PC-3 (cell line): ENCODE data around the gene SETDB1. TPM values are rescaled to one million over a fixed set of nuclear protein-coding genes. Genes with fewer than 3 reads are reported as not detected.
A peak's percentile ranks its signal among the peaks of the same experiment; 100 is the strongest.

ENCODE experiments used
- ATAC-seq: fragments of 200-7000 bp; cut with Tn5 transposase; 2 replicates; pipeline ENCODE4 v1.9.1; 2020; ENCODE audit warnings: mild to moderate bottlenecking, moderate library complexity
- BruUV-seq: library from RNA; stranded (reverse); fragments of 400-500 nt; replicated peaks from 2 replicates; lab custom pipeline; 2021; lab: Mats Ljungman, UMichigan
- CTCF ChIA-PET: fragments of 300-600 bp; sonication (Branson Sonifier 250); formaldehyde crosslinking; loops from one replicate; lab custom pipeline; 2022; ENCODE audit warnings: antibody characterized with exemption; lab: Charles Lee
- POLR2A ChIA-PET: fragments of 300-600 bp; sonication (Branson Sonifier 250); formaldehyde crosslinking; loops from one replicate; lab custom pipeline; 2022; ENCODE audit warnings: antibody characterized with exemption; ENCODE audit not compliant: unreplicated experiment; lab: Charles Lee
- DNase-seq: peaks from one replicate; pipeline ENCODE4 v3.0.0-alpha.2; 2015
- H2AFZ ChIP-seq: fragments of 300-600 bp; sonication (generic); 2 replicates; pipeline ENCODE4 v1.6.0; 2016; ENCODE audit warnings: antibody characterized with exemption, low read length
- H3F3A ChIP-seq: fragments of 300-600 bp; sonication (generic); one replicate; pipeline ENCODE4 v1.6.0; 2017; ENCODE audit warnings: antibody characterized with exemption, low read length, control low read depth, mild to moderate bottlenecking; ENCODE audit not compliant: unreplicated experiment
- H3K27ac ChIP-seq: fragments of 300-600 bp; sonication (generic); 2 replicates; pipeline ENCODE4 v1.5.1; 2016; ENCODE audit warnings: mild to moderate bottlenecking, low read length
- H3K27me3 ChIP-seq: fragments of 300-600 bp; sonication (generic); 2 replicates; pipeline ENCODE4 v1.6.1; 2016; ENCODE audit warnings: low read length, mixed read lengths
- H3K36me3 ChIP-seq: fragments of 300-600 bp; sonication (generic); 2 replicates; pipeline ENCODE4 v1.6.1; 2016; ENCODE audit warnings: low read depth, mixed run types, low read length, mixed read lengths
- H3K4me1 ChIP-seq: fragments of 300-600 bp; sonication (generic); 2 replicates; pipeline ENCODE4 v1.5.1; 2016; ENCODE audit warnings: low read length; ENCODE audit not compliant: insufficient read depth
- H3K4me2 ChIP-seq: fragments of 300-600 bp; sonication (generic); 2 replicates; pipeline ENCODE4 v1.6.0; 2016; ENCODE audit warnings: low read length
- H3K4me3 ChIP-seq: fragments of 300-600 bp; sonication (generic); 2 replicates; pipeline ENCODE4 v1.5.1; 2016; ENCODE audit warnings: mild to moderate bottlenecking, low read length, mixed read lengths
- H3K79me2 ChIP-seq: fragments of 300-600 bp; sonication (generic); 2 replicates; pipeline ENCODE4 v1.6.1; 2017; ENCODE audit warnings: low read length, mixed read lengths
- H3K9ac ChIP-seq: fragments of 300-600 bp; sonication (generic); 2 replicates; pipeline ENCODE4 v1.6.0; 2016; ENCODE audit warnings: mild to moderate bottlenecking, low read length
- H3K9me2 ChIP-seq: fragments of 300-600 bp; sonication (generic); replicated peaks from 2 replicates; pipeline ENCODE4 v1.6.1; 2016; ENCODE audit warnings: mixed run types, low read length, mixed read lengths
- H3K9me3 ChIP-seq: fragments of 300-600 bp; sonication (generic); 2 replicates; pipeline ENCODE4 v1.6.1; 2016; ENCODE audit warnings: low read length, mixed read lengths
- H4K20me1 ChIP-seq: fragments of 300-600 bp; sonication (generic); 2 replicates; pipeline ENCODE4 v1.6.1; 2016; ENCODE audit warnings: low read length, mixed read lengths
- CTCF ChIP-seq: fragments of 300-600 bp; sonication (generic); conservative IDR thresholded peaks from 2 replicates; pipeline ENCODE4 v1.5.1; 2017; ENCODE audit warnings: antibody characterized with exemption, low read depth, mild to moderate bottlenecking, low read length
- EZH2 ChIP-seq: fragments of 300-600 bp; sonication (generic); IDR thresholded peaks from one replicate; pipeline ENCODE4 v1.6.1; 2017; ENCODE audit warnings: antibody characterized with exemption, mild to moderate bottlenecking, low read length; ENCODE audit not compliant: unreplicated experiment
- EZH2phosphoT487 ChIP-seq: fragments of 300-600 bp; sonication (generic); IDR thresholded peaks from 2 replicates; pipeline ENCODE4 v1.6.1; 2018; ENCODE audit warnings: mild to moderate bottlenecking, antibody characterized with exemption, low read length, borderline replicate concordance
- intact Hi-C: fragments of 100-400 bp; cut with micrococcal nuclease; formaldehyde crosslinking; loops from 2 replicates; pipeline ENCODE4 v1.9.0; 2023
- total RNA-seq: library from RNA; depleted of rRNA; stranded (reverse); fragments of >200 nt; gene quantifications from 2 replicates; pipeline ENCODE4 v1.2.3, GENCODE V29; 2014

SETDB1 gene
- total RNA-seq, 1 experiment from 2014 or later, result 42.4 TPM

- no peaks in the 10 kb centered on the region for H3K9me3 ChIP-seq
- no peaks in the 10 kb centered on the region for H3K9me2 ChIP-seq
- H4K20me1 ChIP-seq, result no peaks in the 10 kb centered on the region
- peak overlapping the region; percentile 27 for H3K4me2 ChIP-seq
- H3K4me3 ChIP-seq, result no peak overlapping the region
- ChIA-PET CTCF (no interaction called here), POLR2A (no interaction called here)
- H2AFZ ChIP-seq, result peak overlapping the region; percentile 61
- peaks cover 4% of the 10 kb centered on the region for H3F3A ChIP-seq
- H3K4me1 ChIP-seq, result peaks cover 42% of the 10 kb centered on the region
- no peak overlapping the region for H3K27ac ChIP-seq
- no TSS peak for BruUV-seq
- intact Hi-C loops, result loop anchor here (1.0 to 5.0 kb wide), 5 partner anchors 17 to 357 kb away; partner anchors contain the start of gene MINDY1
- DNase-seq (peak; percentile 99), ATAC-seq (peak; percentile 13)
- no peak overlapping the region for H3K9ac ChIP-seq
- H3K27me3 ChIP-seq, result no peaks in the 10 kb centered on the region
- H3K36me3 ChIP-seq, result no peaks in the 10 kb centered on the region; the same call in 1 of the 2 replicates
- no peaks in the 10 kb centered on the region for H3K79me2 ChIP-seq
- TF ChIP-seq EZH2 (no peak), CTCF (peak; percentile 100)
Observed at GRCh38 chr1:150979092-150980056, 53.2 kb downstream of the SETDB1 start.

GRCh38 chr1:150981177-150981804, 55.1 kb downstream of the SETDB1 start:
- H3K36me3 ChIP-seq, result no peaks in the 10 kb centered on the region; the same call in 1 of the 2 replicates
- DNase-seq (peak; percentile 54), ATAC-seq (peak; percentile 34)
- H3K9me3 ChIP-seq, result no peaks in the 10 kb centered on the region
- TF ChIP-seq EZH2 (no peak), CTCF (no peak), EZH2phosphoT487 (no peak)
- H3K9ac ChIP-seq, result no peak overlapping the region
- 0 out of 2 replicates have a peak overlapping the region, but pooled peaks have one; percentile 2 for H3K4me2 ChIP-seq
- no TSS peak for BruUV-seq
- no peak overlapping the region for H3K27ac ChIP-seq
- ChIA-PET CTCF (interaction anchor here (0.8 to 1.8 kb wide), 3 partner anchors 13 to 465 kb away, joined by 3 to 16 read pairs (median 3); partner anchors contain the start of gene FALEC), POLR2A (interaction anchor here (0.5 to 0.6 kb wide), 2 partner anchors 383 to 403 kb away, joined by 3 to 19 read pairs; no protein-coding TSS in a partner anchor)
- peaks cover 4% of the 10 kb centered on the region for H3F3A ChIP-seq
- H3K9me2 ChIP-seq, result no peaks in the 10 kb centered on the region
- H3K4me3 ChIP-seq, result no peak overlapping the region
- peaks cover 45% of the 10 kb centered on the region for H3K4me1 ChIP-seq
- H4K20me1 ChIP-seq, result no peaks in the 10 kb centered on the region
- peak overlapping the region; percentile 10; the same call in 1 of the 2 replicates for H2AFZ ChIP-seq
- no peaks in the 10 kb centered on the region for H3K27me3 ChIP-seq
- H3K79me2 ChIP-seq, result no peaks in the 10 kb centered on the region
- intact Hi-C loops, result no loop called here
